Keratinocyte (primary cell): Measurements from ENCODE around the gene SOWAHA.

Experiments used
- CTCF ChIP-seq, 3 experiments: IDR thresholded peaks in 1 of 3; conservative IDR thresholded peaks in 1 of 3; optimal IDR thresholded peaks in 1 of 3; 2 replicates in 2 of 3; 3 replicates in 1 of 3; pipeline versions ENCODE3 to v1.5.1; 2011; ENCODE audit warnings: low read length in 3 of 3, mild to moderate bottlenecking in 3 of 3, moderate library complexity in 2 of 3, control low read depth in 1 of 3, inconsistent platforms in 1 of 3; ENCODE audit not compliant: insufficient read depth in 2 of 3; ENCODE audit errors: extremely low read depth in 1 of 3
- EZH2 ChIP-seq: IDR thresholded peaks from one replicate; pipeline ENCODE4 v1.6.1; 2012; ENCODE audit warnings: inconsistent platforms, mild to moderate bottlenecking, low read length, moderate library complexity

- TF ChIP-seq CTCF (optimal IDR thresholded peaks at IDR 0.05 in 1 of 3, IDR thresholded peaks at IDR 0.05 in 1 of 3, conservative IDR thresholded peaks at IDR 0.05 in 1 of 3; ENCODE audit: extremely low read depth in 1 of 3, insufficient read depth in 2 of 3, low read length in 3 of 3) (no peak), EZH2 (no peak)
These were observed 37.0 kb downstream of the SOWAHA start for GRCh38 chr5:132850066-132850465.
